Thoracic aorta (tissue), 2 donors: ENCODE measurements around the gene MYO15B. TPM values are rescaled to one million over a fixed set of nuclear protein-coding genes. Genes with fewer than 3 reads are reported as not detected.

Experiments used
- ATAC-seq: fragments of 150-250 bp; one replicate; pipeline ENCODE4 v1.8.0; 2017; ENCODE audit warnings: low read depth; ENCODE audit not compliant: insufficient number of reproducible peaks, low FRiP score
- DNase-seq: peaks from one replicate; pipeline ENCODE4 v3.0.0-alpha.2; 2020; ENCODE audit warnings: low spot score
- H3K27ac ChIP-seq, 2 donors: fragments of 200-600 bp; sonication (generic); 1 replicate in 1 of 2; 2 replicates in 1 of 2; pipeline ENCODE4 v1.5.1; 2016; ENCODE audit warnings: mild to moderate bottlenecking in 2 of 2, moderate library complexity in 2 of 2
- H3K27me3 ChIP-seq: fragments of 200-600 bp; sonication (generic); replicated peaks from 2 replicates; pipeline ENCODE4 v1.6.0; 2016; ENCODE audit warnings: mild to moderate bottlenecking; ENCODE audit not compliant: insufficient read depth
- H3K36me3 ChIP-seq: fragments of 200-600 bp; sonication (generic); one replicate; pipeline ENCODE4 v1.5.1; 2016
- H3K4me1 ChIP-seq, 2 donors: fragments of 200-600 bp; sonication (generic); 1 replicate in 1 of 2; 2 replicates in 1 of 2; pipeline versions ENCODE4 v1.5.1 to v1.6.0; 2016; ENCODE audit warnings: low read depth in 2 of 2, mild to moderate bottlenecking in 1 of 2; ENCODE audit not compliant: control insufficient read depth in 1 of 2
- H3K4me3 ChIP-seq: fragments of 200-600 bp; sonication (generic); 2 replicates; pipeline ENCODE4 v1.5.1; 2016; ENCODE audit warnings: mild to moderate bottlenecking
- H3K9me3 ChIP-seq: fragments of 200-600 bp; sonication (generic); 2 replicates; pipeline ENCODE4 v1.5.1; 2016
- total RNA-seq, 2 donors: library from RNA; depleted of rRNA; stranded (reverse); fragments of >200 nt; gene quantifications; one replicate each; pipeline versions ENCODE4 v1.1.0 to v1.2.3, GENCODE V29; 2016
- TF ChIP-seq, protein P1 (sequence below): fragments of 200-600 bp; sonication (generic); IDR thresholded peaks from one replicate; pipeline ENCODE4 v1.5.1; 2019; ENCODE audit warnings: antibody characterized with exemption

The MYO15B gene
- total RNA-seq, 2 donors from 2014 or later: 103 to 151 TPM

GRCh38 chr17:75604034-75604695, 16.6 kb downstream of the MYO15B start:
- Histone ChIP-seq H3K4me3 (no peak overlapping the region), H3K27ac (no peak overlapping the region), H3K9me3 (no peaks in the 10 kb centered on the region), H3K4me1 (no peaks in the 10 kb centered on the region), H3K27me3 (no peaks in the 10 kb centered on the region), H3K36me3 (no peaks in the 10 kb centered on the region)
- ATAC-seq (no peak), DNase-seq (no peak)
- TF ChIP-seq, protein P1, sequence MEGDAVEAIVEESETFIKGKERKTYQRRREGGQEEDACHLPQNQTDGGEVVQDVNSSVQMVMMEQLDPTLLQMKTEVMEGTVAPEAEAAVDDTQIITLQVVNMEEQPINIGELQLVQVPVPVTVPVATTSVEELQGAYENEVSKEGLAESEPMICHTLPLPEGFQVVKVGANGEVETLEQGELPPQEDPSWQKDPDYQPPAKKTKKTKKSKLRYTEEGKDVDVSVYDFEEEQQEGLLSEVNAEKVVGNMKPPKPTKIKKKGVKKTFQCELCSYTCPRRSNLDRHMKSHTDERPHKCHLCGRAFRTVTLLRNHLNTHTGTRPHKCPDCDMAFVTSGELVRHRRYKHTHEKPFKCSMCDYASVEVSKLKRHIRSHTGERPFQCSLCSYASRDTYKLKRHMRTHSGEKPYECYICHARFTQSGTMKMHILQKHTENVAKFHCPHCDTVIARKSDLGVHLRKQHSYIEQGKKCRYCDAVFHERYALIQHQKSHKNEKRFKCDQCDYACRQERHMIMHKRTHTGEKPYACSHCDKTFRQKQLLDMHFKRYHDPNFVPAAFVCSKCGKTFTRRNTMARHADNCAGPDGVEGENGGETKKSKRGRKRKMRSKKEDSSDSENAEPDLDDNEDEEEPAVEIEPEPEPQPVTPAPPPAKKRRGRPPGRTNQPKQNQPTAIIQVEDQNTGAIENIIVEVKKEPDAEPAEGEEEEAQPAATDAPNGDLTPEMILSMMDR: no peak

- Histone ChIP-seq H3K4me1 (no peaks in the 10 kb centered on the region), H3K27ac (no peak overlapping the region), H3K9me3 (no peaks in the 10 kb centered on the region), H3K27me3 (no peaks in the 10 kb centered on the region), H3K36me3 (no peaks in the 10 kb centered on the region), H3K4me3 (no peak overlapping the region)
- TF ChIP-seq, protein P1: no peak
- no peak for ATAC-seq
- no peak for DNase-seq
These were observed 18.2 kb downstream of the MYO15B start for GRCh38 chr17:75605790-75606189.

GRCh38 chr17:75607086-75607485, 19.5 kb downstream of the MYO15B start:
- Histone ChIP-seq H3K27ac (no peak overlapping the region), H3K27me3 (no peaks in the 10 kb centered on the region), H3K9me3 (no peaks in the 10 kb centered on the region), H3K4me3 (no peak overlapping the region), H3K4me1 (no peaks in the 10 kb centered on the region), H3K36me3 (no peaks in the 10 kb centered on the region)
- TF ChIP-seq, protein P1: no peak
- ATAC-seq: no peak
- no peak for DNase-seq

GRCh38 chr17:75610103-75610984, 22.7 kb downstream of the MYO15B start:
- no peak for ATAC-seq
- H3K9me3 ChIP-seq: no peaks in the 10 kb centered on the region
- no peak overlapping the region for H3K4me3 ChIP-seq

More at GRCh38 chr17:75610103-75610984, 22.7 kb downstream of the MYO15B start:
- H3K36me3 ChIP-seq: no peaks in the 10 kb centered on the region
- TF ChIP-seq, protein P1: no peak
- no peaks in the 10 kb centered on the region for H3K27me3 ChIP-seq
- no peak for DNase-seq
- H3K27ac ChIP-seq: no peak overlapping the region
- no peaks in the 10 kb centered on the region for H3K4me1 ChIP-seq
